OCI-LY7 (cell line): ENCODE measurements around the gene AP2A1. TPM values are rescaled to one million over a fixed set of nuclear protein-coding genes. Genes with fewer than 3 reads are reported as not detected.

Experiments used
- BruUV-seq: library from RNA; stranded (reverse); fragments of 400-500 nt; replicated peaks from 2 replicates; lab custom pipeline; 2021; lab: Mats Ljungman, UMichigan
- CTCF ChIA-PET: fragments of 300-600 bp; sonication (Branson Sonifier 250); formaldehyde crosslinking; loops from one replicate; lab custom pipeline; 2022; ENCODE audit warnings: antibody characterized with exemption; ENCODE audit not compliant: unreplicated experiment; lab: Charles Lee
- POLR2A ChIA-PET: fragments of 300-600 bp; sonication (Branson Sonifier 250); formaldehyde crosslinking; loops from one replicate; lab custom pipeline; 2022; ENCODE audit warnings: antibody characterized with exemption; lab: Charles Lee
- DNase-seq: peaks from one replicate; pipeline ENCODE4 v3.0.0-alpha.2; 2015; ENCODE audit warnings: low spot score
- H2AFZ ChIP-seq: fragments of 200-600 bp; sonication (generic), shearing (Covaris generic); 2 replicates; pipeline ENCODE4 v1.6.1; 2014; ENCODE audit warnings: mild to moderate bottlenecking, antibody characterized with exemption, low read length, moderate library complexity
- H3K27ac ChIP-seq: fragments of 200-600 bp; sonication (generic); 2 replicates; pipeline ENCODE4 v1.5.1; 2014; ENCODE audit warnings: mixed run types, low read depth, mild to moderate bottlenecking, moderate library complexity, low read length, inconsistent platforms; ENCODE audit not compliant: poor library complexity, severe bottlenecking
- H3K36me3 ChIP-seq: fragments of 200-600 bp; sonication (generic); 2 replicates; pipeline ENCODE4 v1.6.1; 2014; ENCODE audit warnings: mild to moderate bottlenecking, antibody characterized with exemption, low read length, moderate library complexity, mixed read lengths; ENCODE audit not compliant: insufficient read depth
- H3K4me1 ChIP-seq: fragments of 200-600 bp; sonication (generic); 2 replicates; pipeline ENCODE4 v1.5.1; 2014; ENCODE audit warnings: mild to moderate bottlenecking, low read length; ENCODE audit not compliant: insufficient read depth, poor library complexity, severe bottlenecking
- H3K4me2 ChIP-seq: fragments of 200-600 bp; sonication (generic); 2 replicates; pipeline ENCODE4 v1.6.1; 2014; ENCODE audit warnings: mild to moderate bottlenecking, low read length
- H3K4me3 ChIP-seq: fragments of 200-600 bp; sonication (generic); 2 replicates; pipeline ENCODE4 v1.5.1; 2014; ENCODE audit warnings: mild to moderate bottlenecking, low read depth, low read length; ENCODE audit not compliant: poor library complexity, severe bottlenecking
- H3K79me2 ChIP-seq: fragments of 200-600 bp; sonication (generic); 2 replicates; pipeline ENCODE4 v1.6.1; 2016; ENCODE audit warnings: low read depth, mild to moderate bottlenecking, low read length, moderate library complexity, mixed read lengths; ENCODE audit not compliant: insufficient read depth
- H3K9me2 ChIP-seq: fragments of 200-600 bp; sonication (generic); 2 replicates; pipeline ENCODE4 v1.6.1; 2016; ENCODE audit warnings: mild to moderate bottlenecking, low read length, mixed read lengths; ENCODE audit not compliant: insufficient read depth
- H3K9me3 ChIP-seq: fragments of 200-600 bp; sonication (generic); 2 replicates; pipeline ENCODE4 v1.6.1; 2014; ENCODE audit warnings: mild to moderate bottlenecking, mixed run types, low read length, mixed read lengths
- H4K20me1 ChIP-seq: fragments of 200-600 bp; sonication (generic); 2 replicates; pipeline ENCODE4 v1.6.1; 2014; ENCODE audit warnings: mild to moderate bottlenecking, antibody characterized with exemption, low read length, moderate library complexity, mixed read lengths; ENCODE audit not compliant: insufficient read depth
- EZH2phosphoT487 ChIP-seq: fragments of 200-600 bp; sonication (generic); IDR thresholded peaks from 2 replicates; pipeline ENCODE4 v1.6.1; 2018; ENCODE audit warnings: low read depth, borderline replicate concordance, mild to moderate bottlenecking, mixed run types, antibody characterized with exemption, low read length, moderate library complexity, mixed read lengths
- intact Hi-C: fragments of 100-400 bp; cut with micrococcal nuclease; formaldehyde crosslinking; loops from one replicate; pipeline ENCODE4 v1.10.0; 2022; ENCODE audit not compliant: unreplicated experiment
- total RNA-seq, 2 experiments: library from RNA; depleted of rRNA in 1 of 2; stranded (reverse); fragments of >200 nt in 1 of 2; shearing (Covaris generic) in 1 of 2; gene quantifications; 2 replicates each; pipeline ENCODE4 v1.2.3, GENCODE V29; 2014 to 2022
- TF ChIP-seq, protein P1 (sequence below): fragments of 200-600 bp; sonication (generic); conservative IDR thresholded peaks from 2 replicates; pipeline ENCODE4 v1.5.1; 2014; ENCODE audit warnings: mild to moderate bottlenecking, antibody characterized with exemption, low read length, moderate library complexity, mixed read lengths

AP2A1 gene
- total RNA-seq, 2 experiments from 2014 or later: 46.9 to 47.4 TPM

DNA sequence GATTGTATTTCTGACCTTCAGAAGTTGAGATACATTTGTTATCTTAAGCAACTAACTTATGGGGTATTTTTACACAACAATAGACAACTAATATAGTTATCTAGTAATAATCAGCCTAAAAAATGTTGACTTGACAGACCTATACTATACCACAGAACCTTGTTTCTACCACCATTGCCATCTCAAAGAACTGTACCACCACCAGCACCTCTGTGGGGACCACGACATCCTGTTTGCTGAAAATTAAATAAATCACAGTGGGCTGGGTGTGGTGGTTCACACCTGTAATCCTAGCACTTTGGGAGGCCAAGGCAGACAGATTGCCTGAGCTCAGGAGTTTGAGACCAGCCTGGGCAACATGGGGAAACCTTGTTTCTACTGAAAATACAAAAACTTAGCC, 27.7 kb upstream of the AP2A1 start:
- DNase-seq: no peak
- no peak overlapping the region for H3K4me3 ChIP-seq
- no peaks in the 10 kb centered on the region for H3K36me3 ChIP-seq
- H4K20me1 ChIP-seq: no peaks in the 10 kb centered on the region
- BruUV-seq: no TSS peak
- CTCF ChIA-PET: no interaction called here
- H2AFZ ChIP-seq: no peak overlapping the region
- H3K9me2 ChIP-seq: no peaks in the 10 kb centered on the region
- intact Hi-C loops: no loop called here
- no peaks in the 10 kb centered on the region for H3K79me2 ChIP-seq
- no peak overlapping the region for H3K27ac ChIP-seq
- POLR2A ChIA-PET: no interaction called here
- no peak for TF ChIP-seq EZH2phosphoT487
- TF ChIP-seq, protein P1, sequence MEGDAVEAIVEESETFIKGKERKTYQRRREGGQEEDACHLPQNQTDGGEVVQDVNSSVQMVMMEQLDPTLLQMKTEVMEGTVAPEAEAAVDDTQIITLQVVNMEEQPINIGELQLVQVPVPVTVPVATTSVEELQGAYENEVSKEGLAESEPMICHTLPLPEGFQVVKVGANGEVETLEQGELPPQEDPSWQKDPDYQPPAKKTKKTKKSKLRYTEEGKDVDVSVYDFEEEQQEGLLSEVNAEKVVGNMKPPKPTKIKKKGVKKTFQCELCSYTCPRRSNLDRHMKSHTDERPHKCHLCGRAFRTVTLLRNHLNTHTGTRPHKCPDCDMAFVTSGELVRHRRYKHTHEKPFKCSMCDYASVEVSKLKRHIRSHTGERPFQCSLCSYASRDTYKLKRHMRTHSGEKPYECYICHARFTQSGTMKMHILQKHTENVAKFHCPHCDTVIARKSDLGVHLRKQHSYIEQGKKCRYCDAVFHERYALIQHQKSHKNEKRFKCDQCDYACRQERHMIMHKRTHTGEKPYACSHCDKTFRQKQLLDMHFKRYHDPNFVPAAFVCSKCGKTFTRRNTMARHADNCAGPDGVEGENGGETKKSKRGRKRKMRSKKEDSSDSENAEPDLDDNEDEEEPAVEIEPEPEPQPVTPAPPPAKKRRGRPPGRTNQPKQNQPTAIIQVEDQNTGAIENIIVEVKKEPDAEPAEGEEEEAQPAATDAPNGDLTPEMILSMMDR: no peak
- no peak overlapping the region for H3K4me2 ChIP-seq
- H3K9me3 ChIP-seq: no peaks in the 10 kb centered on the region
- H3K4me1 ChIP-seq: no peaks in the 10 kb centered on the region

DNA sequence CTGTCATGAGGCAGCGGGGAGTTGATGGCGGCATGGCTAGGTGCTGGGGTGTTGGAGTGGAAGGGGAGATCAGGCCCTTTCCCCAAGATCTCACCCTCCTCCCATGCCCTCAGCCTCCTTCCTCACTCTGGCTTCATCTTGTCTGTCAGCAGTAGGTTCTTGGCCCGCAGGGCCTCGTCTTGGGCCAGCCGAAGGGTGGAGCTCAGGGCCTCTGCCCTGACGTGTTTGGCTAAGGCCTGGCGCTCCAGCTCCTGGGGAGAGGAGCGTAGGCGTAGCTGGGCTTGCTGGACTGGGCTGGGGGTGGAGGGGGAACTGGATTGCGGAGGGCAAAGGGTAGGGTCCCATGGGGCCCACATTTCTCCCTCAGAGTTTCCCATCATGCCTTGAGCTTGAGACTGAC, 26.9 kb upstream of the AP2A1 start:
- Histone ChIP-seq H3K36me3 (no peaks in the 10 kb centered on the region), H3K9me3 (no peaks in the 10 kb centered on the region), H2AFZ (no peak overlapping the region), H3K4me3 (no peak overlapping the region), H4K20me1 (no peaks in the 10 kb centered on the region), H3K27ac (no peak overlapping the region), H3K4me2 (no peak overlapping the region), H3K4me1 (no peaks in the 10 kb centered on the region), H3K9me2 (no peaks in the 10 kb centered on the region), H3K79me2 (no peaks in the 10 kb centered on the region)
- DNase-seq: no peak
- no TSS peak for BruUV-seq
- CTCF ChIA-PET: no interaction called here
- no peak for TF ChIP-seq EZH2phosphoT487
- TF ChIP-seq, protein P1: no peak
- POLR2A ChIA-PET: no interaction called here
- intact Hi-C loops: no loop called here

DNA sequence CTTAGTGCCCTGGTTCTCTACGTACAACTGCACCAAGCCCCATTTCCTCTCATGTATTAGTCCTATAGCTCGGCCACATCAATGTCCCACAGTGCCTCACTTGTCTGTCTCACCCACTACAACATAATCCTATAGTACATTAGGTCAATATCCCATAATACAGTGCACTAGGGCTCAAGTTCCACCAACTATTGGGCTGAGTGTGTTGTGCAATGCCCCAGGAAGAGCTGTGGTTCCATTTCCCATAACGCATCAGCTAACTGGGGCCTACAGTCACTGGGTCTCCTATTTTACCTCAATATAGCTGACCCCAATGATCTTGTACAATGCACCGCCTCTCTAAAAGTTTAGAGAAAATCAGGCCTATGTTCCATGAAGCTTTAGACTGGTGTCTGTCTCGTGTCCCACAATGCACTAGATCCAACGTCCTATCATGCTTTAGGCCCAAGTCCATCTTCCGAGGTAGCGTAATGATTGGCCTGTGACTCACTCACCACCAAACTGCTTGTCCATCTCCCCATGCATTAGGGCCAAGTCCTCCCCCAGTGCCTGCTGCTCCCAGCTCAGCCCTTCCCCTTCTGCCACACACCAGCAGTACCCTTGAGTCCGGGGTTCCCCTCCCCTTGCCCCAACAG, 25.5 kb upstream of the AP2A1 start:
- Histone ChIP-seq H3K4me3 (no peak overlapping the region), H3K36me3 (no peaks in the 10 kb centered on the region), H2AFZ (no peak overlapping the region), H3K9me2 (no peaks in the 10 kb centered on the region), H3K27ac (no peak overlapping the region), H4K20me1 (no peaks in the 10 kb centered on the region), H3K4me2 (no peak overlapping the region), H3K9me3 (no peaks in the 10 kb centered on the region), H3K4me1 (no peaks in the 10 kb centered on the region), H3K79me2 (no peaks in the 10 kb centered on the region)
- ChIA-PET POLR2A (no interaction called here), CTCF (no interaction called here)
- BruUV-seq: no TSS peak
- intact Hi-C loops: no loop called here
- no peak for DNase-seq
- TF ChIP-seq, protein P1: no peak
- no peak for TF ChIP-seq EZH2phosphoT487
